GM19452 (cell line): ENCODE results near the gene GRAMD2A.

Experiments
- ATAC-seq: cut with Tn5 transposase; IDR thresholded peaks from one replicate; pipeline ENCODE4 v1.9.1; 2021; ENCODE audit not compliant: unreplicated experiment

Gene GRAMD2A

DNA sequence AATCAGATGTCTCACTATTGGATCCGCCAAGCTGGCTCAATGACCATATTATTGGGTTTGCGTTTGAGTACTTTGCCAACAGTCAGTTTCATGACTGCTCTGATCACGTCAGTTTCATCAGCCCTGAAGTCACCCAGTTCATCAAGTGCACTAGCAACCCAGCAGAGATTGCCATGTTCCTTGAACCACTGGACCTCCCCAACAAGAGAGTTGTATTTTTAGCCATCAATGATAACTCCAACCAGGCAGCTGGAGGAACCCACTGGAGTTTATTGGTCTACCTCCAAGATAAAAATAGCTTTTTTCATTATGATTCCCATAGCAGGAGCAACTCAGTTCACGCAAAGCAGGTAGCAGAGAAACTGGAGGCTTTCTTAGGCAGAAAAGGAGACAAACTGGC is 57.9 kb downstream of the GRAMD2A start:
- no peak for ATAC-seq

DNA sequence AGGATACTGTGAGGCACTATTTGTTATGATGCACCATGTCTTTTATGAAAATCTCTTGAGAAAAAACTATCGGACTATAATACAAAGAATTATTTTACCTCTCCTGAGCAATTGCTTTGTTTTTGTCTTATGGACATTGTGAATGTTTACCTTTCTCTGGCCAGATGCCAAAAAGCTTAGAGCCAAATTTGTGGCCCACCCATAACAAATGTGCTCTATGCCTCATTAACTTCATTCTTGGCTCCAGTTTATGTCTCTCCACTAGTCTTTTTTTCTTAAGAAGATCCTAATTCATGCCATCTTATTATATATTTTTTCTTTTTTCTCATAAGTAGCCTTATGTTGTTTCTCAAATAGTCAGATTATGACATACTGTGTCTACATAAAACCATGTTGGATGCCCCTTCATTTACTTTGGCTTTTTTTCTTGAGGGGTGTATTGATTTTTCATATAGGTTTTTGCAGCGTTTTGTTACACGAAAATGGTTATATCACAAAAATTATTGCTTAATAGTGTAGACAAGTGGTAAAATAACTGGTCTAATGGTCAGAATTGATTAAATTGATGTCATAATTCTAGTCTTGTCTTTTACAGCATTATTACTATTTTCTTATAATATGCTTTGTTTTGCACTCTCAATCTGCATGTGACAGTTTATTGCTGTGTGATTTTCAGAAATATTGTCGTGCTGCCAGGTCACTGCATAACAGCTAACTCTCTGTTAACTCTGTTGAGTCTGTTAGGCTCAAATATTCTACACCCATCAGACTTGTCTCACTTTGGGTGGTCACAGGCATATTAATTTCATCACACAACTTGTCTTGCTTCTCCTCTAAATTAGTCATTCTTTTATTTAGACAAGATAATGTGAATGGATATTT is 61.2 kb downstream of the GRAMD2A start:
- ATAC-seq: no peak

DNA sequence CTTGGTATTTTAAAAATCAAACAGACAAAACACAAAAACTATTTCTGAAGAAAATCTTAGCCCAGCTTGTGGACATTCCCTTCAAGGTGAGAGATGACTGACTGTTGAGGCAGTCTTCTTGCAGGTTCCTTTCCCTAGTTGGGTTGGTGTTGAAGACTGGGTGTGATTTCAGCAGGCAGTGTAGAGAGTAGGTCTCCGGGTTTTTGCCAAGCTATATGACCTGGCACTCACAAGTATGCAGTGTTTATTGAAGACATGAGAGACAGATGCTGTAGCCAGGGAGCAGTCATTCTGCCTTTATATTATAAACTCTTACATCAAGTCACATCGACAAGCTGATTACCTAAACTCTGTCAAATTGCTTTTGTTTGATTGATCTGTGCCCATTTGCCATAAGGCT is 61.9 kb downstream of the GRAMD2A start:
- ATAC-seq: no peak

DNA sequence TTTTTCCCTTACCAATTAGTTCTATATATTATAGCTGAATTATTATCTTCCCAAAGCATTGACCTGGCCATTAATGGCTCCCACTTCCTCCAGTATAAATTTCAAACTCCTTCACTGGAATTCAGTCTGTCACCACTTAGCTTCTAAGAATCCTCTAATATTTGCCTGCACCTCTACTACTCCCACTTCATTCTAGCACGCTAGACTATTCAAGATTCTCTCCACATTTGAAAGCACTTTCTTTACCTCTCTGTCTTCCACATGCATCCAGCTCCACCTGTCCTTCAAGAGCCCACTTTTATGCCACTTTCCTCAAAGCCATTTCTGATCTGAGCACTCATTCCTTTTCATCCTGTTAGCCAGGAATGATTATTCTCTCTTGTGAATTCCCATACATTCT is 64.4 kb downstream of the GRAMD2A start:
- ATAC-seq: no peak

DNA sequence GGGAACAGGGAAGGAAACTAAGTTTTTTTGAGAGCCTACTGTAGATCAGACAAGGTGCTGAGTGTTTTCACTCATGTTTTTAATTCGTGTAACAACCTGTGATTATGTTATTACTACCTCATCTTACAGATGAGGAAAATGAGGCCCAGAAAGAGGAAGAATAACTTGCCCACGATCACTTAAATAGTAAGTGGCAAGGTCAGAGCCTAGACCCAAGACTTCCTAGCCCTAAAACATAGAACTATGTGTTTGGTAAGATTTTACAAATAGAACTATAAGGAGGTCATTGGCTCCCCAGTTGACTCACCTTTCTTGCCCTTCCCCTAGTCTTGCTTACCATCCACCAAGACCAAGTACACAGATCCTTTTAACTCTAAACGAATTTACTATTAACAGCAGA is 65.7 kb downstream of the GRAMD2A start:
- ATAC-seq: no peak

DNA sequence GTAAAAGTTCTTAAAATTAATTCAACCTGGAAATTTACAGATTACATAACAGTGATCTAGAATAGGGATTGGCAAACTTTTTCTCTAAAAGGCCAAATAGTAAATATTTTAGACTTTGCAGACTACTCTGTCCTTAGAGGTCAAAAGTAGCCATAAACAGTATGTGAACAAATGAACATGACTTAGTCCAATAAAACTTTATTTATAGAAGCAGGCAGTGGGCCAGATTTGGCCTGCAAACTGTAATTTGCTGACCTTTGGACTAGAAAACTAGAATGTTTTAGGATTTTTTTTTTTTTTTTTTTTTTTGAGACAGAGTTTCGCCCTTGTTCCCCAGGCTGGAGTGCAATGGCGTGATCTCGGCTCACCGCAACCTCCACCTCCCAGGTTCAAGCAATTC is 67.3 kb downstream of the GRAMD2A start:
- no peak for ATAC-seq

DNA sequence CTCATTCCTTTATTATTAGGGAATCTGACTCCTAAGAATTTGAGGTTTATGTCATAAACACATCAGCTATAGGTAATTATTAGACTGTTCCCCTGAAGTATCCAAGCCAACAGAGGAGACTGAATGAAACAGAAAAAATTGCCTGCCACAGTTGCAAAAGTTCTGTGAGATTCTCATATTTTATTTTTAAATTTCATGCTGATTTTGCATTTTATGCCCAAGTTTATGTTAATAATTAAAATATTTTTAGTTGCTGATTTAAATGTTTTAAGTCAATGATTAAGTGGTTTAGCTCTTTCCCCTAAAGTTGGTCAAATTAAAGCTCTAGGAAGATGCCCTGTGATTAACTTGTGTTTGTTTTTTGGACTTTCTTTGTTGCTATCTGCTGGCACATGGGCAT is 69.2 kb downstream of the GRAMD2A start:
- ATAC-seq: no peak

DNA sequence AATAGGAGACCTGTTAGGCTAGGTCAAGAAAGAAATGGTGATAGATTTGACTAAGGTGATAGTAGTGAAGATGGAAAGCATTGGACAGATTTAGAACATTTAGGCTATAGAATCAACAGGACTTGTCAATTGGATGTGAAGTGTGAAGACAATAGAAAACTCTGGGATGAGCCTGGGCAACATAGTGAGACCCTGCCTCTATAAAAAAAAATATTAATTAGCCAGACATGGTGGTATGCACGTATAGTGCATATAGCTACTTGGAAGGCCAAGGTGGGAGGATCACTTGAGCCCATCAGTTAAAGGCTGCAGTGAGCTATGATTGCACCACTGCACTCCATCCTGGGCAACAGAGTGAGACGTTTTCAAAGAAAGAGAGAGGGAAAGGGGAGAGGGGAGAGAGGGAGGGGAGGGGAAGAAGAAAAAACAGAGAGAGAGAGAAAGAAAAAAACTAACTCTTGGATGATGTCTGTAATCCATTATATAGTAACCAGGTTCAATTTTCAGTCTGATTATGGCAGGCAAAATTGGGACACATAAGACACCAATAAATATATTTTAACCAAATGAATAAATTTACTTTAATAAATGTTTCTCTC is 69.8 kb downstream of the GRAMD2A start:
- ATAC-seq: no peak

DNA sequence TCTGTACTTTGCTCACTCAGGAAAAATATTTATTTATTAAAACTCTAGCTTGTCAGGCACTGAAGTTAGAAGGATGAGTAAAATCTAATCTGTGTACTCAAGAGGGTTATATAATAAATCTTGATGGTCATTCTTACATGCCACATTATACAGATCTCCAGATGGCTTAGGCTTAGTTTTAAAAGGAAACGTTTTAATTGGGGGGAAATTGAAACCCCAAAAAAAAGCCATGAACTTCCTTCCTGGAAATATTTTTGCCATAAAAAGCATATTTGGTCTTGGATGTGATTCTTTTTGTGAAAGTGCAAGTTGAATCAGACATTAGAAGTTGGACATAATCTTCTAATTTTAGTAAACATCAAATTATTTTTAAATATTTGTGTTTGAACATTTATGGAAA is 73.4 kb downstream of the GRAMD2A start:
- ATAC-seq: no peak

DNA sequence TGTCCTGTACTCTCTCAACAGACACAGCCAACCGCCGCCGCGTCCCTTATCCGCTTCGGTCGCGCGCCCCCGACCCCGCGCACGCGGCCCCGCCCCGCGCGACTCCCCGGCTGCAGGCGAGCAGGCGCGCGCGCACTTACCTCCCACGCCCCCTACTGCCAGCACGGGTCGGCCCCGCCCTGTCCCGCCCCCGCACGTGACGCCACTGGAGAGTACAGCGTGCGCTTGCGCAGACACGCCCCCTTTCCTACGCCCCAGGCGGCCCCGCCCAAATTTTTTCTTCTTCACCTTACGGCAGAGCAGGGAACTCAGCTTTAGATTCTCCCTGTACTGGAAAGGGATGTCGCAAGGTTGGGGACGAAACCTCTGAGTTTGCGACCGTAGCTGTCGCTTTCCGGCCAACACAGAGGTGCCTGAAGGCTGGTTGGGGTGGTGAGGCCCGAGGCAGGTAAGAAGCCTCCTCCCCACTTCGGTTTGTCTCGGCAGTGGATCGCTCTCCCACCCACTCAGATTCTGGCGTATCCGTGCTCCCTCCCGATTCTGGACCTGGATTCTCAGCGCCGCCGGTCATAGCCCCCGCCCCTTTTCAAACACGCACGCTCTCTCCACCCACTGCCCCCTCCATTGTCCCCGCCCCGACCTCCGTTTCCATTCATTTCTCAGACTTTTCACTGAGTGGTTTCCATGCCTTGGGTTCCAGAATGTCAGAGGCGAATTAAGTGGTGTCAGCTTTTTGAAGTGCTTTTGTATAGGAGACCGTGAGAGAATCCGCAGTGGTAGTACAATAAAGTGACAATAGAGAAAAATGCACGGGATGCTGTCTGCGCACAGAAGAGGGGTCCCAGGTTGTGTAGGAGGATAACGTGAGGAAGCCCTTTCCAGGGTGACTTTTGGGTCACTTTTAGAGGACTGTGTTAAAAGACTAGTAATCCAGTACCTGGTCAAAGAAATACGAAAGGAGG is 79.3 kb downstream of the GRAMD2A start, which contains the start of the genes MYO9A and SENP8:
Gene MYO9A (minus strand): TSS at position 134 of the 962 bp plus-strand sequence. CDS start 71,587 bp downstream, outside the sequence.
Gene SENP8 (plus strand): TSS at position 387 of the 962 bp plus-strand sequence. CDS start 21,221 bp downstream, outside the sequence.
- peak; percentile 57 for ATAC-seq

DNA sequence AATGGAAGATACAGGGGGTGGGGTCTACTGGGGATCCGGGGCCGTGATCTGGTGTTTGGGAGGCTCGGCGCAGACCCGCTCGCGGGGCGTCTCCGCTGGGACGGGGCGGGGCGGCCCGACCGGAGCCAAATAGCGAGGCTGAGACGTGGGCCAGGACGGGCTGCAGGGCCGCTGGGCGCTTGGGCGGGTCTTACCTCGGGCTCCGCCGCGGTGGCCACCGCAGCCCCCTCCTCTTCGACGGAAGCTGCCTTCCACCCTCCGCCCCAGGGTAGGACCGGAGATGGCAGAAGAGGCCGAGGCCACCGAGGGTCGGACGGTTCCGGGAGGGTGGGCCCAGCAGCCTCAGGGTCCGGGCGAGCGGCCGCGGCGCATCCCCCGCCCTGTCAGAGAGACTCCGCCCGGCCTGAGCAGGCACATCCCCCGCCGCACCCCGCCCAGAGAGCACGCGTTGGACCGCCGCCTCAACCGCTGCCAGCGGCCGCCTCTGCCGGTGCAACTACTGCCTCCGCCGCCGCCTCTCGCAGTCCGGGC is 80.0 kb downstream of the GRAMD2A start:
- ATAC-seq: peak; percentile 62

DNA sequence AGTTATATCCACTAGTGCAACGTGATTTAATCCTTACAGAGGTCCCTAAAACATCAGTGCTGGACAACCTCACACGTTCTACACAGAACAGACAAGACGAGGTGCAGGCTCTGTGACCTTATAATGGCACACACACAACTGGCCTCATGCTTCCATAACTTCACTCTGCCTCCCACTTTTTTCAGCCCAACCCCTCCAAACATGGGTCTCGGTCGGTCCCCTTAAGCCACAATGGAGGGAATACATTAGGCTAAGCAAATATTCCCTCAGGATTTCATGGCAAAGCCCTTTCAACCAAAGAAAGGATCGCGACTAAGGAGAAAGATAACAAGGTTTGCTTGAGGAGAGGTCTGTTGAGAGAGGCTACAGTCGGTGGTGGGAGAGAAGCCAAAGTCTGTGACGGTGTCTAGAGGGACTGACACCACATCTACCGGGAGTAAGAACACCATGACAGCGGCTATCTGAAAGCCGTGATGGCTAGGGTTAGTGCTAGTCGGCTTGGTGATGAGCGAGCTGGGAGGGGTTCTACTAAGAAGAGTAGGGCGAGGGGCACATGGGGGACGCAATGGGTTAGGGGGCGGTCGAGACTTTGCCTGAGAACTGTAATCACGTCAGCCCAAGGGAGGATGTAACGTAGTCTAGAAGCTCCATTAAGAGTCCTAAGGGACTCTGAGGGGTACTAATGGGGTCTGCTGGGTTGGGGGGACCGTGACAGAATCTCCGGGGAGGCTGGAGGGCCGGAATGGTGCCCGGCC is 80.7 kb downstream of the GRAMD2A start:
- ATAC-seq: peak; percentile 5

DNA sequence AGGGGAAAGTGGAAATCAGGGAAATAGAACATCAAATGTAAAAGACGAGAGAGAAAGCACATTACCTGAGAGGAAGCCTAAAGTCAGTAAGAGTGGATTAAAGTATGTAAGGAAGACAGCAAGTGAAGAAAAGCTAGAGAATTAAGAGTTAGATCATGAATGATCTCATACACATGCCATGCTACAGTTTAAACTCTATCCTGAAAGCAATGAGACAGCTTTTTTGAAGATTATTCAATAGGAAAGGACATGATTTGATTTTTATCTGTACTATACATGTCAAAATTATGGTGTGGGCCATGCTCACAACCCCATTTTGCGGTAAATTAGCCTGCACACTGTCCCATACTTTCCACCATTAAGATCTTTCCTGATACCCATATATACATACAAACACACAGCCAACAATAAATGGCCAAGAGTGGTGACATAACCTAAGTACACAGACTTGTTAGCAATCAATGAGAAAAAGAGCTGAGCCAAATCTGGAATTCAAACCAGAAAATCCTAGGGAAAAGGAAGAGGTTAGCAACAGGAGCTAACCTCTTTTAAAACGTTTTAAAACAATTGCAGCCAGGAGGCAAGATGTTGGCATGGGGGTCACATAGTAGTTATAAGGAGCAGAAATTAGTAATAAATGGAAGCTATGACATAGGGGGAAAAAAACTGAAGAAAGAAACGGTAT is 84.1 kb downstream of the GRAMD2A start:
- ATAC-seq: no peak

DNA sequence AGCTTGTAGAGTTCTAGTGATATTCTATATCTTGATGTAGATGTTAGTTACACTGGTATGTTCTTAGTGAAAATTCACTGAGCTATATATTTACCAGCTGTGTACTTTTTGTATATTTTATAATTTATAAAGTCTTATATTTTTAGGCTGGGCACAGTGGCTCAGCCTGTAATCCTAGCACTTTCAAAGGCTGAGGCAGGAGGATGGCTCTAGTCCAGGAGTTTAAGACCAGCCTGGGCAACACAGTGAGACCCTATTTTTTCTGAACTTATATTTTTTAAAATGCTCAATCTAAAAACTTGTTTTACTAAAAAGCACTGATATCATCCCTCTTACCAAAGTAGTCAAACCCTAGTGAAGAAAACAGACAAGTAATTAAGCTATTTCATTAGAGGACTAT is 84.8 kb downstream of the GRAMD2A start:
- ATAC-seq: no peak

DNA sequence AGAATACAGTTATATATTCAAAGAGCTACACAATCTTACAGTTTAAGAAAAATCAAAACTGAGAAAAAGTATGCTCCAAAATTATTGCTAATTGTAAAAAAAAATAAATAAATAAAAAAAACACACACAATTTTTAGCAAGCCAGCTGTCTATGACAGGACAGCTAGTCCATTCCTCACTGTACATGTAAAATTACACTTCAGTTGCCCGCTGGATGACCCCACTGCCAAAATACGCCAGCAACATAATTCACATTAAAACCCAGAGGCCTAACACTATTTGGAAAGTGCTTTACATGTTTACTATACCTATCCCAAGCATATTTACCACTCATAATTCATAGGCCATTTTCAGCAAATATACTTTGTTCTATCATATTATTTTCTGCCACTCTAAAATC is 85.5 kb downstream of the GRAMD2A start:
- no peak for ATAC-seq

DNA sequence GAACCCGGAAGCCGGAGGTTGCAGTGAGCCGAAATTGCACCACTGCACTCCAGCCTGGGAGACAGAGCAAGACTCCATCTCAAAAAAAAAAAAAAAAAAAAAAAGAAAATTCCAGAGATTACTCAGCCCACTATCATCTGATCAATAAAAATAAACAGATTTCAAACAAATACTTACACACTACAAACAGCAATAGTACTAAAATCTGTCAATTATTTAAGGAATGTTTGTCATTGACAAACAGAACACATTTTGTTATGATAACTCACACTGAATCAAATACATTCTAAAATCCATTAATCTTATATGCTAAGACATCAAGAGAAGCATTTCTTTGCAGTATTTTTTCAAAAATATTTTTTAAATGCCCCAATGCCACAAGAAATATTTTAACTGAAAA is 87.2 kb downstream of the GRAMD2A start:
- no peak for ATAC-seq
